Esophagus muscularis mucosa (tissue), 3 donors: ENCODE results near the gene YPEL1.

Experiments
- POLR2AphosphoS5 ChIP-seq, 2 donors: sonication (generic); formaldehyde crosslinking; IDR thresholded peaks; one replicate each; pipeline ENCODE4 v1.6.1; 2017; ENCODE audit warnings: antibody characterized with exemption in 2 of 2
- TF ChIP-seq, protein P1 (sequence below), 3 experiments: fragments of 200-600 bp in 2 of 3; fragments of 450-650 bp in 1 of 3; sonication (generic) in 2 of 3; IDR thresholded peaks; one replicate each; pipeline ENCODE4 v1.5.1; 2017 to 2019; ENCODE audit warnings: antibody characterized with exemption in 3 of 3, mild to moderate bottlenecking in 2 of 3, moderate library complexity in 1 of 3

DNA sequence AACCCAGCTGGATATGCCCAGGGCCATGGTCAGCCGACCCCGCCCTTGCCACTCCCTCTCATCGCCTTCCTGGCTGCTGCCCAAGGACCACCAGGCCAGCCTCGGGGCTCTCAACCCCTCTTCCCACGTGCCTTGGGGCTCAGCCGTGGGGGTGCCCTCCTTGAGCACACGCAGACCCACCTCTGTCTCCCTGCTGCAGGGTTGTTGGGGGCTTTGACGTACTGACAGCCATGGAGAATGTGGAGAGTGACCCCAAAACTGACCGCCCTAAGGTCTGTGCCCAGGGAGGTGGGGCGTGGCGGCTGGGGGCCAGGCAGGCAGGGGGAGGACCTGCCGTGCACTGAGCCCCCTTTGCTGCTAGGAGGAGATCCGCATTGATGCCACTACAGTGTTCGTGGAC is 41.2 kb downstream of the YPEL1 start:
- TF ChIP-seq, protein P1, sequence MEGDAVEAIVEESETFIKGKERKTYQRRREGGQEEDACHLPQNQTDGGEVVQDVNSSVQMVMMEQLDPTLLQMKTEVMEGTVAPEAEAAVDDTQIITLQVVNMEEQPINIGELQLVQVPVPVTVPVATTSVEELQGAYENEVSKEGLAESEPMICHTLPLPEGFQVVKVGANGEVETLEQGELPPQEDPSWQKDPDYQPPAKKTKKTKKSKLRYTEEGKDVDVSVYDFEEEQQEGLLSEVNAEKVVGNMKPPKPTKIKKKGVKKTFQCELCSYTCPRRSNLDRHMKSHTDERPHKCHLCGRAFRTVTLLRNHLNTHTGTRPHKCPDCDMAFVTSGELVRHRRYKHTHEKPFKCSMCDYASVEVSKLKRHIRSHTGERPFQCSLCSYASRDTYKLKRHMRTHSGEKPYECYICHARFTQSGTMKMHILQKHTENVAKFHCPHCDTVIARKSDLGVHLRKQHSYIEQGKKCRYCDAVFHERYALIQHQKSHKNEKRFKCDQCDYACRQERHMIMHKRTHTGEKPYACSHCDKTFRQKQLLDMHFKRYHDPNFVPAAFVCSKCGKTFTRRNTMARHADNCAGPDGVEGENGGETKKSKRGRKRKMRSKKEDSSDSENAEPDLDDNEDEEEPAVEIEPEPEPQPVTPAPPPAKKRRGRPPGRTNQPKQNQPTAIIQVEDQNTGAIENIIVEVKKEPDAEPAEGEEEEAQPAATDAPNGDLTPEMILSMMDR (IDR thresholded peaks at IDR 0.05) = no peak
- no peak for TF ChIP-seq POLR2AphosphoS5 (IDR thresholded peaks at IDR 0.05)
